K562 (cell line): ENCODE measurements around the gene TUBG2. TPM values are rescaled to one million over a fixed set of nuclear protein-coding genes. Genes with fewer than 3 reads are reported as not detected.

Experiments
- ATAC-seq: fragments of 200-7000 bp; cut with Tn5 transposase; 3 replicates; pipeline ENCODE4 v1.9.1; 2020; ENCODE audit warnings: moderate library complexity
- BruUV-seq: library from RNA; stranded (reverse); fragments of 400-500 nt; replicated peaks from 2 replicates; lab custom pipeline; 2021; lab: Mats Ljungman, UMichigan
- CTCF ChIA-PET: fragments of 300-600 bp; formaldehyde crosslinking; extraction: SDS; loops from one replicate; lab custom pipeline; 2021; ENCODE audit warnings: low intra/inter-chr PET ratio; lab: Yijun Ruan, JAX
- POLR2A ChIA-PET: fragments of 300-600, 350-650 bp; sonication (Branson Sonifier 250); formaldehyde crosslinking; extraction: SDS; loops from one replicate; lab custom pipeline; 2021; ENCODE audit warnings: antibody characterized with exemption, inconsistent platforms; lab: Yijun Ruan, JAX
- DNase-seq, 4 experiments: peaks; one replicate each; pipeline versions ENCODE4 v3.0.0 to v3.0.0-alpha.2; 2011 to 2018; ENCODE audit warnings: low spot score in 3 of 4, mixed read lengths in 3 of 4; ENCODE audit errors: extremely low read depth in 1 of 4
- FAIRE-seq: peaks from 2 replicates; lab custom pipeline; 2011; peaks lifted over from hg19 to GRCh38; lab: Jason Lieb, UNC
- H2AFZ ChIP-seq: 2 replicates; pipeline ENCODE4 v1.6.0; 2011; ENCODE audit warnings: low read depth, low read length, control low read depth, inconsistent platforms
- H3K27ac ChIP-seq: fragments of 200-600 bp; 3 replicates; pipeline ENCODE4 v1.8.0; 2011; ENCODE audit warnings: low read depth, mild to moderate bottlenecking, control low read depth, inconsistent platforms, low read length, moderate library complexity, mixed read lengths; ENCODE audit errors: extremely low read depth
- H3K27me3 ChIP-seq, 2 experiments: fragments of 300-600 bp in 1 of 2; 2 replicates in 1 of 2; 3 replicates in 1 of 2; pipeline versions ENCODE4 v1.6.0 to v1.8.0; 2011; ENCODE audit warnings: inconsistent platforms in 2 of 2, low read length in 2 of 2, mild to moderate bottlenecking in 1 of 2, mixed read lengths in 1 of 2, moderate library complexity in 1 of 2; ENCODE audit not compliant: control insufficient read depth in 2 of 2, insufficient read depth in 2 of 2
- H3K36me3 ChIP-seq: fragments of 300-600 bp; 3 replicates; pipeline ENCODE4 v1.8.0; 2011; ENCODE audit warnings: mild to moderate bottlenecking, low read length, inconsistent platforms; ENCODE audit not compliant: control insufficient read depth, insufficient read depth
- H3K4me1 ChIP-seq, 2 experiments: fragments of 200-600 bp in 1 of 2; replicated peaks in 1 of 2; 2 replicates in 1 of 2; 3 replicates in 1 of 2; pipeline versions ENCODE4 v1.5.1 to v1.8.0; 2011; ENCODE audit warnings: inconsistent platforms in 2 of 2, low read length in 2 of 2, mild to moderate bottlenecking in 1 of 2, mixed read lengths in 1 of 2, moderate library complexity in 1 of 2; ENCODE audit not compliant: control insufficient read depth in 2 of 2, insufficient read depth in 2 of 2
- H3K4me2 ChIP-seq: 2 replicates; pipeline ENCODE4 v1.6.1; 2011; ENCODE audit warnings: low read length, control low read depth, inconsistent platforms, mixed read lengths; ENCODE audit not compliant: insufficient read depth
- H3K4me3 ChIP-seq: fragments of 200-600 bp; sonication (generic), shearing (Covaris generic); 2 replicates; pipeline ENCODE4 v1.5.1; 2016; ENCODE audit warnings: control low read depth, inconsistent platforms
- H3K79me2 ChIP-seq: fragments of 200-600 bp; 3 replicates; pipeline ENCODE4 v1.8.0; 2011; ENCODE audit warnings: low read length, inconsistent platforms; ENCODE audit not compliant: control insufficient read depth, insufficient read depth
- H3K9ac ChIP-seq, 2 experiments: 2 replicates each; pipeline versions ENCODE4 v1.6.0 to v1.6.1; 2011; ENCODE audit warnings: low read depth in 2 of 2, low read length in 2 of 2, control low read depth in 1 of 2, inconsistent platforms in 1 of 2, mild to moderate bottlenecking in 1 of 2, mixed read lengths in 1 of 2; ENCODE audit not compliant: insufficient read depth in 1 of 2
- H3K9me1 ChIP-seq: one replicate; pipeline ENCODE4 v1.6.0; 2011; ENCODE audit warnings: inconsistent platforms, mild to moderate bottlenecking, low read length, moderate library complexity; ENCODE audit not compliant: control insufficient read depth, insufficient read depth
- H3K9me3 ChIP-seq: replicated peaks from 2 replicates; pipeline ENCODE4 v1.5.1; 2011; ENCODE audit warnings: low read depth, low read length, inconsistent platforms; ENCODE audit not compliant: control insufficient read depth, insufficient read depth
- H4K20me1 ChIP-seq: replicated peaks from 2 replicates; pipeline ENCODE4 v1.6.1; 2011; ENCODE audit warnings: low read length, inconsistent platforms, mixed read lengths; ENCODE audit not compliant: control insufficient read depth, insufficient read depth
- ARID1B ChIP-seq: fragments of 450-650 bp; IDR thresholded peaks from 2 replicates; pipeline ENCODE4 v1.6.1; 2016; ENCODE audit warnings: antibody characterized with exemption, mild to moderate bottlenecking, inconsistent platforms
- CBFA2T2 ChIP-seq: fragments of 450-650 bp; conservative IDR thresholded peaks from 2 replicates; pipeline ENCODE4 v1.6.1; 2017; ENCODE audit warnings: mild to moderate bottlenecking
- DEAF1 ChIP-seq: fragments of 450-650 bp; formaldehyde crosslinking; IDR thresholded peaks from 2 replicates; pipeline ENCODE4 v1.4.0; 2020; ENCODE audit warnings: mild to moderate bottlenecking, moderate library complexity
- DMBX1 ChIP-seq: fragments of 250-450 bp; sonication (Bioruptor Pico); IDR thresholded peaks from 2 replicates; pipeline ENCODE4 v1.8.0; 2022; ENCODE audit warnings: inconsistent platforms, mild to moderate bottlenecking, moderate library complexity, borderline replicate concordance
- L3MBTL2 ChIP-seq: fragments of 450-650 bp; IDR thresholded peaks from 2 replicates; pipeline ENCODE4 v1.6.1; 2016; ENCODE audit warnings: mild to moderate bottlenecking, moderate library complexity
- MIER1 ChIP-seq: fragments of 450-650 bp; IDR thresholded peaks from 2 replicates; pipeline ENCODE4 v1.6.1; 2016; ENCODE audit warnings: antibody characterized with exemption, mild to moderate bottlenecking, low read depth
- MYC ChIP-seq, 2 experiments: fragments of 250-450 bp in 1 of 2; sonication (Bioruptor Pico) in 1 of 2; IDR thresholded peaks; 2 replicates each; pipeline versions ENCODE4 v1.5.1 to v1.6.1; 2012 to 2021; ENCODE audit warnings: low read depth in 2 of 2, borderline replicate concordance in 1 of 2, improper control_type of control experiment in 1 of 2, low read length in 1 of 2, mild to moderate bottlenecking in 1 of 2, moderate library complexity in 1 of 2
- POLR2AphosphoS5 ChIP-seq: IDR thresholded peaks from 2 replicates; pipeline ENCODE4 v1.6.1; 2011; ENCODE audit warnings: mild to moderate bottlenecking, low read depth, low read length, moderate library complexity; ENCODE audit not compliant: control insufficient read depth, insufficient read depth
- PRDM10 ChIP-seq: fragments of 450-650 bp; IDR thresholded peaks from 2 replicates; pipeline ENCODE4 v1.6.1; 2018; ENCODE audit not compliant: partially characterized antibody
- USF1 ChIP-seq: sonication (generic); formaldehyde crosslinking; IDR thresholded peaks from 2 replicates; pipeline ENCODE4 v1.9.0; 2022; ENCODE audit warnings: mild to moderate bottlenecking, missing genetic modification reagents
- YY1 ChIP-seq, 3 experiments: IDR thresholded peaks; 2 replicates each; pipeline ENCODE4 v1.6.1; 2011; ENCODE audit warnings: low read length in 2 of 3, mild to moderate bottlenecking in 2 of 3, moderate library complexity in 2 of 3, borderline replicate concordance in 1 of 3, control low read depth in 1 of 3, low read depth in 1 of 3; ENCODE audit not compliant: insufficient read depth in 3 of 3, insufficient replicate concordance in 2 of 3, control insufficient read depth in 1 of 3, insufficient read length in 1 of 3; ENCODE audit errors: extremely low read depth in 1 of 3
- WGBS: fragments of 100-300 bp; shearing (Covaris generic); methylation state at CpG from one replicate; pipeline ENCODE4 v1.1.6; 2016; ENCODE audit warnings: low coverage, mixed read lengths; ENCODE audit not compliant: insufficient coverage; ENCODE audit errors: missing lambda C conversion rate; 5-methylcytosine and 5-hydroxymethylcytosine counted together
- in situ Hi-C: fragments of 300-500 bp; cut with MboI; formaldehyde crosslinking; loops from 4 replicates; pipeline ENCODE4 v1.15.0; 2018; ENCODE audit warnings: inconsistent platforms, mixed read lengths
- intact Hi-C: fragments of 100-400 bp; cut with micrococcal nuclease; formaldehyde crosslinking; loops from 2 replicates; pipeline ENCODE4 v1.14.2; 2022
- polyA plus RNA-seq, 8 experiments: library from polyadenylated mRNA; depleted of rRNA in 4 of 8; stranded (reverse) in 5 of 8; unstranded in 3 of 8; fragments of >200 nt; fragmentation: Nextera tagmentation in 2 of 8; fragmentation: Illumina TruSeq in 1 of 8; extraction: Ambion mirVana in 2 of 8; extraction: Trizol in 1 of 8; gene quantifications; 2 replicates each; pipeline versions ENCODE4 v1.2.1 to v1.2.3, GENCODE V29; 2011 to 2014; ENCODE audit warnings: inconsistent platforms in 1 of 8, missing spikeins in 1 of 8
- total RNA-seq, 7 experiments: library from RNA; depleted of rRNA in 6 of 7; stranded (reverse); fragments of >200 nt in 6 of 7; fragmentation: Illumina TruSeq in 2 of 7; extraction: Trizol in 2 of 7; gene quantifications; 2 replicates each; pipeline versions ENCODE4 v1.2.1 to v1.2.3, GENCODE V29; 2011 to 2021; ENCODE audit warnings: low replicate concordance in 1 of 7

The TUBG2 gene
- total and polyA plus RNA-seq, 9 of the 15 experiments (the other 6 are each of a cell fraction or from before 2014, with no cell fraction given): 0.09 to 0.80 (median 0.24) TPM; not detected in 2

GRCh38 chr17:42617956-42618431 is 41.1 kb upstream of the TUBG2 start (continued):
- TF ChIP-seq POLR2AphosphoS5 (peak; percentile 72; the same call in 1 of the 2 replicates), CBFA2T2 (peak; percentile 83), ARID1B (peak; percentile 62), USF1 (no peak), DMBX1 (no peak), MIER1 (no peak)

- POLR2A ChIA-PET: interaction anchor here (0.6 to 3.5 kb wide), 10 partner anchors 9 to 250 kb away, joined by 3 to 31 read pairs (median 3); partner anchors contain the start of genes RETREG3 and TUBG1
- peak; percentile 92 for ATAC-seq
- Histone ChIP-seq H3K36me3 (peaks cover 24% of the 10 kb centered on the region; the same call in 2 of the 3 replicates), H3K27ac (no peak overlapping the region; the same call in 2 of the 3 replicates), H3K4me2 (peak overlapping the region; percentile 32; the same call in 1 of the 2 replicates), H3K27me3 (no peaks in the 10 kb centered on the region), H3K9me3 (no peaks in the 10 kb centered on the region), H3K4me1 (peaks cover 21 to 31% of the 10 kb centered on the region in 2 experiments; a peak in 4 of 5 replicates), H3K9ac (peak overlapping the region; percentile 24 to 28; a peak in 1 of 4 replicates), H3K4me3 (no peak overlapping the region), H4K20me1 (no peaks in the 10 kb centered on the region), H3K79me2 (no peaks in the 10 kb centered on the region), H2AFZ (peak overlapping the region; percentile 56), H3K9me1 (no peaks in the 10 kb centered on the region)
- 53% methylated on average over 9 of the region's 9 CpGs for WGBS
- peak; percentile 86 for FAIRE-seq
- peak; percentile 65 to 82 (median 70) for DNase-seq
- intact Hi-C loops (loop anchor here (2.0 kb wide), 1 partner anchor 60 kb away; no protein-coding TSS in a partner anchor), in situ Hi-C loops (no loop called here)
- BruUV-seq: no TSS peak
- CTCF ChIA-PET: interaction anchor here (0.6 kb wide), 1 partner anchor 155 kb away, joined by 3 read pairs; no protein-coding TSS in a partner anchor
- TF ChIP-seq PRDM10 (peak; percentile 81), DEAF1 (CRISPR knock-in tag) (0 out of 2 replicates have a peak, but pooled peaks have one; percentile 20), L3MBTL2 (peak; percentile 37; the same call in 1 of the 2 replicates), MYC (IDR thresholded peaks at IDR 0.05; ENCODE audit: low read depth, low read length) (0 out of 2 replicates have a peak, but pooled peaks have one; percentile 30), MYC (CRISPR knock-in tag; IDR thresholded peaks at IDR 0.05; ENCODE audit: borderline replicate concordance, low read depth) (no peak), YY1 (IDR thresholded peaks at IDR 0.05; ENCODE audit: borderline replicate concordance in 1 of 3, control insufficient read depth in 1 of 3, extremely low read depth in 1 of 3, insufficient read depth in 3 of 3, insufficient read length in 1 of 3, insufficient replicate concordance in 2 of 3, low read depth in 1 of 3, low read length in 2 of 3) (peak in 1 of 3 experiments; percentile 21)
Measured at GRCh38 chr17:42618442-42619150, 40.5 kb upstream of the TUBG2 start.
